SU-DHL-6 (cell line): Measurements from ENCODE around the gene DPT.

Source experiments
- EZH2phosphoT487 ChIP-seq: fragments of 200-600 bp; sonication (generic), shearing (Covaris generic); conservative IDR thresholded peaks from 2 replicates; pipeline ENCODE4 v1.6.1; 2018; ENCODE audit warnings: mild to moderate bottlenecking, antibody characterized with exemption, low read length, moderate library complexity, mixed read lengths
- TF ChIP-seq, protein P1 (sequence below): fragments of 200-600 bp; sonication (generic); IDR thresholded peaks from one replicate; pipeline ENCODE4 v1.5.1; 2017; ENCODE audit warnings: antibody characterized with exemption, mild to moderate bottlenecking, low read length, moderate library complexity; ENCODE audit not compliant: insufficient read depth, poor library complexity, severe bottlenecking

DNA sequence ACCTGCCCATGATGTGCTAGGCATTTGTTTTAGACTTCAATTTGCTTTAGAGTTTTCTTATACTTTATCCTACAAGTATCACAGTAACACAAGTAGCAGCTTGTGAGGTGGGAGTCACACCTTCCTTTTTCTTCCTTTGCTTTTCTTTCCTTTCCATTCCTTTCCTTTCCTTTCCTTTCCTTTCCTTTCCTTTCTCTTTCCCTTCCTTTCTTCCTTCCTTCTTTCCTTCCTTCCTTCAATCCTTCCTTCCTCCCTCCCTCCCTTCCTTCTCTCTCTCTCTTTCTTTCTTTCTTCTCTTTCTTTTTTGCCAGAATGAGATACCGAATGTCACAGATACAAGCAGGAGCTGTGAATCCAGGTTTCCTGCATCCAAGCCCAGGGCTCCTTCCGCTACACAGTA lies 3.9 kb downstream of the DPT start:
- TF ChIP-seq, protein P1, sequence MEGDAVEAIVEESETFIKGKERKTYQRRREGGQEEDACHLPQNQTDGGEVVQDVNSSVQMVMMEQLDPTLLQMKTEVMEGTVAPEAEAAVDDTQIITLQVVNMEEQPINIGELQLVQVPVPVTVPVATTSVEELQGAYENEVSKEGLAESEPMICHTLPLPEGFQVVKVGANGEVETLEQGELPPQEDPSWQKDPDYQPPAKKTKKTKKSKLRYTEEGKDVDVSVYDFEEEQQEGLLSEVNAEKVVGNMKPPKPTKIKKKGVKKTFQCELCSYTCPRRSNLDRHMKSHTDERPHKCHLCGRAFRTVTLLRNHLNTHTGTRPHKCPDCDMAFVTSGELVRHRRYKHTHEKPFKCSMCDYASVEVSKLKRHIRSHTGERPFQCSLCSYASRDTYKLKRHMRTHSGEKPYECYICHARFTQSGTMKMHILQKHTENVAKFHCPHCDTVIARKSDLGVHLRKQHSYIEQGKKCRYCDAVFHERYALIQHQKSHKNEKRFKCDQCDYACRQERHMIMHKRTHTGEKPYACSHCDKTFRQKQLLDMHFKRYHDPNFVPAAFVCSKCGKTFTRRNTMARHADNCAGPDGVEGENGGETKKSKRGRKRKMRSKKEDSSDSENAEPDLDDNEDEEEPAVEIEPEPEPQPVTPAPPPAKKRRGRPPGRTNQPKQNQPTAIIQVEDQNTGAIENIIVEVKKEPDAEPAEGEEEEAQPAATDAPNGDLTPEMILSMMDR, result no peak
- no peak for TF ChIP-seq EZH2phosphoT487
